HEK293 (cell line): ENCODE measurements around the gene MYO18B.

ENCODE experiments used
- GLIS1 ChIP-seq: fragments of 450-650 bp; formaldehyde crosslinking; IDR thresholded peaks from 2 replicates; pipeline ENCODE4 v1.5.1; 2016; ENCODE audit warnings: missing biosample characterization, missing genetic modification characterization
- PRDM1 ChIP-seq: fragments of 450-650 bp; formaldehyde crosslinking; IDR thresholded peaks from 2 replicates; pipeline ENCODE4; 2016; ENCODE audit warnings: missing biosample characterization, missing genetic modification characterization
- SCRT2 ChIP-seq: fragments of 450-650 bp; formaldehyde crosslinking; IDR thresholded peaks from 2 replicates; pipeline ENCODE4 v1.5.1; 2016; ENCODE audit warnings: missing biosample characterization, missing genetic modification characterization
- SP7 ChIP-seq: fragments of 450-650 bp; formaldehyde crosslinking; IDR thresholded peaks from 2 replicates; pipeline ENCODE4 v1.5.1; 2016; ENCODE audit warnings: missing biosample characterization, missing genetic modification characterization
- YY2 ChIP-seq: fragments of 450-650 bp; formaldehyde crosslinking; IDR thresholded peaks from 2 replicates; pipeline ENCODE4 v1.5.1; 2016; ENCODE audit warnings: missing biosample characterization, missing genetic modification characterization
- ZBTB17 ChIP-seq: fragments of 450-650 bp; formaldehyde crosslinking; IDR thresholded peaks from 2 replicates; pipeline ENCODE4 v1.5.1; 2016; ENCODE audit warnings: missing biosample characterization, missing genetic modification characterization
- ZEB2 ChIP-seq: fragments of 450-650 bp; formaldehyde crosslinking; IDR thresholded peaks from 2 replicates; pipeline ENCODE4 v1.5.1; 2016; ENCODE audit warnings: missing biosample characterization, missing genetic modification characterization
- ZIC2 ChIP-seq: fragments of 450-650 bp; formaldehyde crosslinking; IDR thresholded peaks from 2 replicates; pipeline ENCODE4 v1.5.1; 2016; ENCODE audit warnings: missing biosample characterization, missing genetic modification characterization
- ZNF112 ChIP-seq: fragments of 450-650 bp; formaldehyde crosslinking; IDR thresholded peaks from 2 replicates; pipeline ENCODE4 v1.5.0; 2017; ENCODE audit warnings: missing biosample characterization, missing genetic modification characterization
- ZNF146 ChIP-seq: fragments of 450-650 bp; formaldehyde crosslinking; IDR thresholded peaks from 2 replicates; pipeline ENCODE4 v1.5.1; 2016; ENCODE audit warnings: missing biosample characterization, missing genetic modification characterization
- ZNF184 ChIP-seq: fragments of 450-650 bp; IDR thresholded peaks from 2 replicates; pipeline ENCODE4 v1.5.1; 2018; ENCODE audit warnings: missing biosample characterization, mild to moderate bottlenecking, missing genetic modification characterization
- ZNF335 ChIP-seq: fragments of 450-650 bp; formaldehyde crosslinking; conservative IDR thresholded peaks from 2 replicates; pipeline ENCODE4 v1.5.1; 2016; ENCODE audit warnings: missing biosample characterization, missing genetic modification characterization
- ZNF366 ChIP-seq: fragments of 450-650 bp; formaldehyde crosslinking; conservative IDR thresholded peaks from 2 replicates; pipeline ENCODE4 v1.5.1; 2016; ENCODE audit warnings: missing biosample characterization, missing genetic modification characterization
- ZNF391 ChIP-seq: fragments of 450-650 bp; formaldehyde crosslinking; IDR thresholded peaks from 2 replicates; pipeline ENCODE4 v1.5.1; 2016; ENCODE audit warnings: low read depth, missing biosample characterization, missing genetic modification characterization, borderline replicate concordance
- ZNF423 ChIP-seq: fragments of 450-650 bp; formaldehyde crosslinking; IDR thresholded peaks from 2 replicates; pipeline ENCODE4 v1.5.1; 2016; ENCODE audit warnings: missing biosample characterization, missing genetic modification characterization
- ZNF48 ChIP-seq: fragments of 450-650 bp; formaldehyde crosslinking; IDR thresholded peaks from 2 replicates; pipeline ENCODE4 v1.5.1; 2016; ENCODE audit warnings: missing biosample characterization, missing genetic modification characterization
- ZNF664 ChIP-seq: fragments of 450-650 bp; formaldehyde crosslinking; IDR thresholded peaks from 2 replicates; pipeline ENCODE4 v1.5.1; 2016; ENCODE audit warnings: missing biosample characterization, missing genetic modification characterization
- ZSCAN16 ChIP-seq: fragments of 450-650 bp; formaldehyde crosslinking; IDR thresholded peaks from 2 replicates; pipeline ENCODE4 v1.5.1; 2016; ENCODE audit warnings: missing biosample characterization, missing genetic modification characterization
- ZSCAN30 ChIP-seq: fragments of 450-650 bp; IDR thresholded peaks from 2 replicates; pipeline ENCODE4 v1.5.1; 2018; ENCODE audit warnings: missing biosample characterization, mild to moderate bottlenecking, missing genetic modification characterization, moderate library complexity
- TF ChIP-seq, protein P1 (sequence below): fragments of 450-650 bp; formaldehyde crosslinking; IDR thresholded peaks from 2 replicates; pipeline ENCODE4 v1.5.1; 2016; ENCODE audit warnings: missing biosample characterization, missing genetic modification characterization
- TF ChIP-seq, protein P2 (sequence below): fragments of 450-650 bp; formaldehyde crosslinking; IDR thresholded peaks from 2 replicates; pipeline ENCODE4 v1.5.1; 2016; ENCODE audit warnings: missing biosample characterization, missing genetic modification characterization, borderline replicate concordance
- TF ChIP-seq, protein P3 (sequence below): fragments of 450-650 bp; formaldehyde crosslinking; IDR thresholded peaks from 2 replicates; pipeline ENCODE4 v1.5.1; 2016; ENCODE audit warnings: missing biosample characterization, missing genetic modification characterization
- TF ChIP-seq, protein P4 (sequence below): fragments of 450-650 bp; formaldehyde crosslinking; IDR thresholded peaks from 2 replicates; pipeline ENCODE4 v1.5.1; 2017; ENCODE audit warnings: missing biosample characterization, missing genetic modification characterization

The MYO18B gene

DNA sequence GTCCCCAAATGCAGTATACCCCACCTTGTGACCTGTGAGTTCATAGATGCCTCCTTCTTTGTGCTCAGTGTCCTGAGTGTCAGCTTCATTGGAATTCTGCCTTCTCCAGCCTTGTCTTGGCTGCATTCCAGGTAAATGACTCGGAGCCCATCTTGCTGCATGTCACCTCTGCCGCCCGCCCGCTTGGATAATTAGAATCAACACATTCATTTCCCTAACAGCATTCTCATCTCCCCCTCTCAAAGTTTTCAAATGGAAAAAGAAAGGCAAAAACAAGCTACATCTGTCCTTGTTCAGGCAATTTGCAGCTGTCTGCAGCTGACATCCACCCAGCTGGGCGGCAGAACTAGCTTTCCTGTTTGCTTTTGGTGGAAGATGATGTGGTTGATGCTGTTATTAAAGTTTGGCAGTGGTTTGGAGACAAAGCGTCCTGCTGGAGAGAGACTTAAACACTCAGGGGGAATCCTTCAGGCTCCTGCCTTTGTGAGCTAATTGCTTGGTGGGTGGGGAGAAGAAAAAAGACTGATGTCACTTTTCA lies 228.5 kb downstream of the MYO18B start (continued):
- TF ChIP-seq SP7 (tag by site-specific recombination) (0 out of 2 replicates have a peak, but pooled peaks have one; percentile 36), ZNF184 (tag by site-specific recombination) (0 out of 2 replicates have a peak, but pooled peaks have one; percentile 51), ZNF335 (tag by site-specific recombination) (peak; percentile 58), ZIC2 (tag by site-specific recombination) (peak; percentile 89), ZNF48 (tag by site-specific recombination) (no peak), ZNF423 (tag by site-specific recombination) (no peak), GLIS1 (tag by site-specific recombination) (peak; percentile 68), ZNF112 (tag by site-specific recombination) (no peak), ZSCAN16 (tag by site-specific recombination) (no peak), ZNF391 (tag by site-specific recombination) (0 out of 2 replicates have a peak, but pooled peaks have one; percentile 33), ZNF664 (no peak), ZNF366 (tag by site-specific recombination) (peak; percentile 36), PRDM1 (tag by site-specific recombination) (peak; percentile 18; the same call in 1 of the 2 replicates), ZSCAN30 (tag by site-specific recombination) (no peak), ZEB2 (tag by site-specific recombination) (peak; percentile 35; the same call in 1 of the 2 replicates), SCRT2 (tag by site-specific recombination) (0 out of 2 replicates have a peak, but pooled peaks have one; percentile 23), YY2 (tag by site-specific recombination) (no peak), ZBTB17 (tag by site-specific recombination) (peak; percentile 54; the same call in 1 of the 2 replicates), ZNF146 (tag by site-specific recombination) (no peak)
- TF ChIP-seq, protein P1, sequence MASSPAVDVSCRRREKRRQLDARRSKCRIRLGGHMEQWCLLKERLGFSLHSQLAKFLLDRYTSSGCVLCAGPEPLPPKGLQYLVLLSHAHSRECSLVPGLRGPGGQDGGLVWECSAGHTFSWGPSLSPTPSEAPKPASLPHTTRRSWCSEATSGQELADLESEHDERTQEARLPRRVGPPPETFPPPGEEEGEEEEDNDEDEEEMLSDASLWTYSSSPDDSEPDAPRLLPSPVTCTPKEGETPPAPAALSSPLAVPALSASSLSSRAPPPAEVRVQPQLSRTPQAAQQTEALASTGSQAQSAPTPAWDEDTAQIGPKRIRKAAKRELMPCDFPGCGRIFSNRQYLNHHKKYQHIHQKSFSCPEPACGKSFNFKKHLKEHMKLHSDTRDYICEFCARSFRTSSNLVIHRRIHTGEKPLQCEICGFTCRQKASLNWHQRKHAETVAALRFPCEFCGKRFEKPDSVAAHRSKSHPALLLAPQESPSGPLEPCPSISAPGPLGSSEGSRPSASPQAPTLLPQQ (tag by site-specific recombination), result 0 out of 2 replicates have a peak, but pooled peaks have one; percentile 21
- TF ChIP-seq, protein P2, sequence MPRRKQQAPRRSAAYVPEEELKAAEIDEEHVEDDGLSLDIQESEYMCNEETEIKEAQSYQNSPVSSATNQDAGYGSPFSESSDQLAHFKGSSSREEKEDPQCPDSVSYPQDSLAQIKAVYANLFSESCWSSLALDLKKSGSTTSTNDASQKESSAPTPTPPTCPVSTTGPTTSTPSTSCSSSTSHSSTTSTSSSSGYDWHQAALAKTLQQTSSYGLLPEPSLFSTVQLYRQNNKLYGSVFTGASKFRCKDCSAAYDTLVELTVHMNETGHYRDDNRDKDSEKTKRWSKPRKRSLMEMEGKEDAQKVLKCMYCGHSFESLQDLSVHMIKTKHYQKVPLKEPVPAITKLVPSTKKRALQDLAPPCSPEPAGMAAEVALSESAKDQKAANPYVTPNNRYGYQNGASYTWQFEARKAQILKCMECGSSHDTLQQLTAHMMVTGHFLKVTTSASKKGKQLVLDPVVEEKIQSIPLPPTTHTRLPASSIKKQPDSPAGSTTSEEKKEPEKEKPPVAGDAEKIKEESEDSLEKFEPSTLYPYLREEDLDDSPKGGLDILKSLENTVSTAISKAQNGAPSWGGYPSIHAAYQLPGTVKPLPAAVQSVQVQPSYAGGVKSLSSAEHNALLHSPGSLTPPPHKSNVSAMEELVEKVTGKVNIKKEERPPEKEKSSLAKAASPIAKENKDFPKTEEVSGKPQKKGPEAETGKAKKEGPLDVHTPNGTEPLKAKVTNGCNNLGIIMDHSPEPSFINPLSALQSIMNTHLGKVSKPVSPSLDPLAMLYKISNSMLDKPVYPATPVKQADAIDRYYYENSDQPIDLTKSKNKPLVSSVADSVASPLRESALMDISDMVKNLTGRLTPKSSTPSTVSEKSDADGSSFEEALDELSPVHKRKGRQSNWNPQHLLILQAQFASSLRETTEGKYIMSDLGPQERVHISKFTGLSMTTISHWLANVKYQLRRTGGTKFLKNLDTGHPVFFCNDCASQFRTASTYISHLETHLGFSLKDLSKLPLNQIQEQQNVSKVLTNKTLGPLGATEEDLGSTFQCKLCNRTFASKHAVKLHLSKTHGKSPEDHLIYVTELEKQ (tag by site-specific recombination), result 0 out of 2 replicates have a peak, but pooled peaks have one; percentile 20
- TF ChIP-seq, protein P3, sequence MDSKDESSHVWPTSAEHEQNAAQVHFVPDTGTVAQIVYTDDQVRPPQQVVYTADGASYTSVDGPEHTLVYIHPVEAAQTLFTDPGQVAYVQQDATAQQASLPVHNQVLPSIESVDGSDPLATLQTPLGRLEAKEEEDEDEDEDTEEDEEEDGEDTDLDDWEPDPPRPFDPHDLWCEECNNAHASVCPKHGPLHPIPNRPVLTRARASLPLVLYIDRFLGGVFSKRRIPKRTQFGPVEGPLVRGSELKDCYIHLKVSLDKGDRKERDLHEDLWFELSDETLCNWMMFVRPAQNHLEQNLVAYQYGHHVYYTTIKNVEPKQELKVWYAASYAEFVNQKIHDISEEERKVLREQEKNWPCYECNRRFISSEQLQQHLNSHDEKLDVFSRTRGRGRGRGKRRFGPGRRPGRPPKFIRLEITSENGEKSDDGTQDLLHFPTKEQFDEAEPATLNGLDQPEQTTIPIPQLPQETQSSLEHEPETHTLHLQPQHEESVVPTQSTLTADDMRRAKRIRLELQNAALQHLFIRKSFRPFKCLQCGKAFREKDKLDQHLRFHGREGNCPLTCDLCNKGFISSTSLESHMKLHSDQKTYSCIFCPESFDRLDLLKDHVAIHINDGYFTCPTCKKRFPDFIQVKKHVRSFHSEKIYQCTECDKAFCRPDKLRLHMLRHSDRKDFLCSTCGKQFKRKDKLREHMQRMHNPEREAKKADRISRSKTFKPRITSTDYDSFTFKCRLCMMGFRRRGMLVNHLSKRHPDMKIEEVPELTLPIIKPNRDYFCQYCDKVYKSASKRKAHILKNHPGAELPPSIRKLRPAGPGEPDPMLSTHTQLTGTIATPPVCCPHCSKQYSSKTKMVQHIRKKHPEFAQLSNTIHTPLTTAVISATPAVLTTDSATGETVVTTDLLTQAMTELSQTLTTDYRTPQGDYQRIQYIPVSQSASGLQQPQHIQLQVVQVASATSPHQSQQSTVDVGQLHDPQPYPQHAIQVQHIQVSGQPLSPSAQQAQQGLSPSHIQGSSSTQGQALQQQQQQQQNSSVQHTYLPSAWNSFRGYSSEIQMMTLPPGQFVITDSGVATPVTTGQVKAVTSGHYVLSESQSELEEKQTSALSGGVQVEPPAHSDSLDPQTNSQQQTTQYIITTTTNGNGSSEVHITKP, result peak; percentile 41; the same call in 1 of the 2 replicates
- TF ChIP-seq, protein P4, sequence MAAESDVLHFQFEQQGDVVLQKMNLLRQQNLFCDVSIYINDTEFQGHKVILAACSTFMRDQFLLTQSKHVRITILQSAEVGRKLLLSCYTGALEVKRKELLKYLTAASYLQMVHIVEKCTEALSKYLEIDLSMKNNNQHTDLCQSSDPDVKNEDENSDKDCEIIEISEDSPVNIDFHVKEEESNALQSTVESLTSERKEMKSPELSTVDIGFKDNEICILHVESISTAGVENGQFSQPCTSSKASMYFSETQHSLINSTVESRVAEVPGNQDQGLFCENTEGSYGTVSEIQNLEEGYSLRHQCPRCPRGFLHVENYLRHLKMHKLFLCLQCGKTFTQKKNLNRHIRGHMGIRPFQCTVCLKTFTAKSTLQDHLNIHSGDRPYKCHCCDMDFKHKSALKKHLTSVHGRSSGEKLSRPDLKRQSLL (tag by site-specific recombination), result no peak
